CD4-positive, alpha-beta T cell treated with Interleukin-15 for 4 hours (primary cell): Measurements from ENCODE around the gene ASIC5.
"Not testable (repeated sequence)": the region's sequence is repeated elsewhere in the genome, so short reads cannot be mapped to it uniquely, and the experiment has no call there.

Experiments
- DNase-seq: peaks from one replicate; pipeline ENCODE4 v3.0.0-alpha.2; 2020; ENCODE audit warnings: low spot score

Gene ASIC5

DNA sequence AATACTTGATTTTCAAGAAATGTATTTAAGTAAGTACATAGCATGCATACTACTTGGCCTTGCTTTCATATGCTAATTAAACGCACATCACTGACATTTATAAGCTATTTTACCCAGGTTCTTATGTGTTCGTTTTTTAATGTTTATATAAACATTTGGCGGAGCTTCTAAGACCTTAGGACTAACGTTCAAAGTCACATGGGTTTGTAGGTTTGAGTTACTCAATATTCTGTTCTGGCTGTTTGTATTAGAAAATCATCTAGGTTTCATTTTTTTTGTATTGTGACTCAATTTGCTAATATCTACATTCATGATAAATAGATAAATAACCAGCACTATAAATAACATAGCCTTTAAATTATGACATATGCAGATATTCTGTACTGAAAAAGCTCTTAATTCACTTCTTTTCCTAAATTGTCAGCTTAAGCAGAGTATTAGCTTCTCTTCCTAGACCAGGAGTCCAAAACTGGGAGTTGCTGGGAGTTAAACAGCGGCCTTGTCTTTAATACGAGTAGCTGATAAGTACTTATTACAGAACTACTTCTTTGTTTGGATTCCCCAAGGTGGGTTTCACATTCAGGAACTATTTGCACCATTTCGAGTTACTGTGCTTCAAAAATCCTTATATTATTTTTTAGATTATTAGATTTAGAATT, 65.3 kb downstream of the ASIC5 start:
- no peak for DNase-seq

DNA sequence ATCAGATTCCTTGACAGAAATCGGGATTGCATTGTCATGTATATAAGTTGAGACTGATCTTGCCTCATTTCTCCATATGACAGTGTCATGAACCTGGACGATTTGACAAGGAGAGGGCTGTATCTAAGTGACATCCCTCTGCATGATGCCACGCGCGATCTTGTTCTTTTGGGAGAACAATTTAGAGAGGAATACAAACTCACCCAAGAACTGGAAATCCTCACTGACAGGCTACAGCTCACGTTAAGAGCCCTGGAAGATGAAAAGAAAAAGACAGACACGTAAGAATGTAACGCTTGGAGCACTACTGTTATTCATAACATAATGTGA, 66.3 kb downstream of the ASIC5 start:
- no peak for DNase-seq

DNA sequence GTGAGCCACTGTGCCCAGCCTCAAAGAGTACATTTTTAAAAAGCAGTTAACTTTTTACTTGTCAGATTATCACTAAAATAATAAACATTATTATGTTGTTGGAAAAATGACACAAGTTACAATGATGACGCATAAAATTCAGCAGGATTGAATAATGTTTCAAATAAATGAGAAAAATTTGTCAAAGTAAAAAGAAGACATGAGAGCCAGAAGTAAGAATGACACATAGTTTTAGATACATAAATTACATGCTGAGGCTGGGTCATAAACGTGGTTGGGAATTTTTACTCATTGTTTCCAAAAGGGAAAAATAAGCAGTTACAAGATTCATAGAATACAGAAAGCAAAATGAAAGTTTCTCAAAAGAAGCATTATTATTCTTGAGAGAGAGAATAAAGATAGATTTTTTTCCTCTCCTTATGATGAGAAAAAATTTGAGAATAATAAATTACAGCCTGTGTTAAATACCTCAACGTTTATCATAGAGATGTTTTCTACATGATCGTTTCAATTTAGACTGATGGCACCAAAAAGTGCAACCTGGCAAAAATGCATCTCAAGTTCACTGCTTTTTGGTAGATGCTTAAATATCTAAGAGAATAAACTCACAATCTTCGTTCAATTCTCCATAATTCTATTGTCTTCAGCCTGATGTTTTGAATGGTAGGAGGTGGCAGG, 66.8 kb downstream of the ASIC5 start:
- no peak for DNase-seq

DNA sequence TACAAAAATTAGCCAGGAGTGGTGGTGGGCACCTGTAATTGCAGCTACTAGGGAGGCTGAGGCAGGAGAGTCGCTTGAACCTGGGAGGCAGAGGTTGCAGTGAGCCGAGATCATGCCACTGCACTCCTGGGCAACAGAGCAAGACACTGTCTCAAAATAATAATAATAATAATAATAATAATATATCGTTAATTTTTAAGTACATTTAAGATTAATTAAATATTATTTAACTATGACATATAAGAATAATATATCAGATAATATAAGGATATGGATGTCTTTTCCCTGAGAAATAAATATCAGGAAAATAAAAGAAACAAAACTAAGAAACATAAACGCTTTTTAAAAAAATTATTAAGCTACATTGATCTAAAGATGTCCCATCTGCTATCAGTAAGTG, 68.5 kb downstream of the ASIC5 start:
- not testable (repeated sequence) for DNase-seq

DNA sequence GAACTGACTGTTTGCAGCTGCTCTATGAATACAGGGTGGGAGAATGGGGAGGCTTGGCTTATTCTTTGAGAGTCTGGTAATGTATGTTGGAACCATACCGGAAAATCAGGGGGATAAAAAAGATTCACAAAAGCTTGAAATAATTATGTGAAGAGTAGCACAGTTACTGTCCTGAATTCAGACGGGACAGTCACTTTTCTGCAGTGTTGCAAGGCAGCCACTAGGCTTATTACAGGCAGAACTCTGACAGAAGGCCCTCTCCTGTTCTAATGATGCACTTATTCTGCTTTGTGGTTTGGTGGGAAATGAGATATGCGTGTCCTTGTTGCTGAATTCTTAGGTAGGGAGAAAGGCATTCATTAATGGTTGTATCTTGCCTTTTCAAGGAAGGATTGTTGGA, 70.1 kb downstream of the ASIC5 start:
- DNase-seq = no peak

DNA sequence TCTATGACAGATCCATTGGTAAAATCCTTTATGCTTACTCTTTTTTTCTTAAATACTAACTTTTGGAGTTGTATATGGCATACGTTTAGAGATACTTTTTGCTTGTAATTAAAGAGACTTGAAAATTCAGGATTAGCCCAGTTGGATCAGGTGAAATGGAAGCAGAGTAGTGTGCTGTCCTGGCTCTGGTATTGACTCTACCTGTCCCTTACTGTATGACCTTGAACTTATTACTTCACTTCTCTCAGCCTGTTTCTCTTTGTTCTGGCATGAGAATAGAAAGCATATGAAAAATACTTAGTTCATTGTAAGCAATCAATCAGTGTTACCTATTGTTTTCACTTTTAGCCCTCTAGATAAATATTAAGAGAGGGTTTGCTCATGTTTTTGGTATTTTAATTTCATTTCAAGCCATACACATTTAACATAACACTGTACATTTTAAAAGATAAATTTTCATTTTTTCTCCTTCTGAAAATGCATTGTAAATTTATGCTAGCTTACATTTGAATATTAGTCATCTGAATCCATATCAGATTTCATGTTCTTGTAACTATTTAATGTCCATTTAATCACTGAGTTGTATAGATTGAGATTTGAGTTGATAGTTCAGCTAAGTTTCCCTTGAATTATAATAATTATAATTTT, 71.4 kb downstream of the ASIC5 start:
- no peak for DNase-seq

DNA sequence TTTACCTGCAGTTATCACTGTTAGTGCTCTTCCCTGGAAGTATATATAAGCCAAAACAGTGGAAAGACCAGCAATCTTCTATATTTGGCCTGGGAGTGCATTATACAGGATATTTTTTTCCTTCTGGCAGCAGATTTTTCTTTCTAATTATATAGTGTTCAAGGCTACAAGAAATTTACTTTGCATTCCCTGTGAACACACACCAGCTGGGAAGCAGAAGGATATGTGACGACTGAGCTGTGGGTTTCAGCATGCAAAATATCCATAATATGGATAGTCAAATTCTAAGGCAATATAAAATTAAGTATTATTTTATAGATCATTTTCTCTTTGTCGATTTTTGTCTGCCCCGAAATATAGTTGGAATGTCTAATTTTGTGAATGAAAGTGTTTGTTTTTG, 76.1 kb downstream of the ASIC5 start:
- DNase-seq = no peak

DNA sequence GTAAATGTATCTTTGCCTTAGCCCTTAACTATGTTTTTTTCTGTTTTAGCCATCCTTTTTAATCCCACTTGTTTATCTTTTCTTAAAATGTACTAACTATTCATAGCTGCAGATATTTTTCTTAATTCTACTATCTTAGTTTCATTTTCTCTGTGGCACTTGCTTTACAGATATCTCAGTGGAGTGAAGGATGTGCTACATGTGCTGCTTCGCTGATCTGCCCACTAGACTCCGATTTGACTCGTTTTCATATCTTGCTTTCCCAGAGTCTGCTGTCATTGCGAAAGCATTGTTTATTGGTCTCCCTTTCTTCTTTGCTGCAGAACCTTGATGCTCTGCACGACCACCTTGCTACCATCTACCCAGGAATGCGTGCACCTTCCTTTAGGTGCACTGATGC, 76.7 kb downstream of the ASIC5 start:
- DNase-seq = no peak

DNA sequence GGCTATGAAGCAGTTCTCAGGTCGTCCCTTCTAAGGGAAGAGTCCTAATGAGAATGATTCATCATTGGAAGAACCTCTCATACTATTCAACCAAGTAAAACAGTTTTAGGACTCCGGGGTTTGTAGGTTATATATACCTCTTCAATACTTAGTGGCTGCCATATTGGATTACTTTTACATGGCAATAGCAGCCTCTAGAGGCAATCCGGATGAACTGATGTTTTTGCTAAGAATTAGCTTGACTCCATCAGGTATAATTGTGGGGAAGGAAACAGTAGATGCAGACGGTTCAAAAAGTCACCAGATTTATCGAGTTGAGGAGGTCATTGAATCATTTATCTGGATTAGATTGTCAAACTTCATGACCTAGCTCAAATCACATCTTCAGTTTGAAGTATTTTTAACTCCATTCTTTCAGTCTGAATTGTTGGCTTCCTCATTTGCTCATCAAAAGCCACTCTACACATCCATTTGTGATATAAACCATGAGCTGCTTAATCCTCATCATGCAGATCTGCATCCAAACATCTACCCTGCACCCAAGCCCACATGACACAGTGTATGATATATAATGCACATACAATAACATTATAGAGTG, 78.9 kb downstream of the ASIC5 start:
- DNase-seq = peak; percentile 10

DNA sequence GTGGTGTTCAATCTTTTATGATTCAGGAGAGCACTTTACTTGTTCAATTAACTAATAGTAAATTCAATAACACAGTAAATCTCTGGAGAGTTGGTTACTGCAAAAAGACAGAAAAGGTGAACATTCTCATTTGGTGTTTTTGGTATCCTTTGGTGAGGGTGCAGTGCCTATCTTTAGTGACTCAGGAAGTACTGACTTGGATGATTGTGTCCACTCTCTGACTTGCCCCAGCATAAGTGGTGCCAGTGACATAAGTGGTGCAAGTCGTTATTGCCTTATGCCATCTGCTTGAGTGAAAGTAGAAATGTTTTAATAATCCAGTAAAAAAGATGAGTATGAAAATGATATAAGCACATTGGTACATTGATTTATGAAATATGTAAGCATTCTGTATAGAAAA, 80.2 kb downstream of the ASIC5 start:
- DNase-seq = no peak

DNA sequence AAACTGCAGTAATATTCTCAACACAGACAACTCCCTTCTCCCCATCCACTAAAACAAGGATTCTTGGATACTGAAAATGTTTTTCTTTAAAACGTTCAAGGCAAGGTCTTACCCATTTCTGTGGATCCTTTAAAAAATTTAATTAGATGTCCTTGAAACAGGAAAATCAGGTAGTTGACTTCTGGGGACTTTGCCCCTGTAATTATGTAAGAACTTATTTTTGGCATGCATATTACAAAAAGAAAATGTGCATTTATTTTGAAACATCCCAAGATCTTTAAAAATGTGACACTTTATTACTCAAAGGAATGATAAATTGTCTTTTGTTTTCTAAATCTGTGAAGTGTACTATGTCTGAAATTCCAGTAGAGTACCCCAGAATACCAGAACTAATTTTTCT, 81.4 kb downstream of the ASIC5 start:
- no peak for DNase-seq

DNA sequence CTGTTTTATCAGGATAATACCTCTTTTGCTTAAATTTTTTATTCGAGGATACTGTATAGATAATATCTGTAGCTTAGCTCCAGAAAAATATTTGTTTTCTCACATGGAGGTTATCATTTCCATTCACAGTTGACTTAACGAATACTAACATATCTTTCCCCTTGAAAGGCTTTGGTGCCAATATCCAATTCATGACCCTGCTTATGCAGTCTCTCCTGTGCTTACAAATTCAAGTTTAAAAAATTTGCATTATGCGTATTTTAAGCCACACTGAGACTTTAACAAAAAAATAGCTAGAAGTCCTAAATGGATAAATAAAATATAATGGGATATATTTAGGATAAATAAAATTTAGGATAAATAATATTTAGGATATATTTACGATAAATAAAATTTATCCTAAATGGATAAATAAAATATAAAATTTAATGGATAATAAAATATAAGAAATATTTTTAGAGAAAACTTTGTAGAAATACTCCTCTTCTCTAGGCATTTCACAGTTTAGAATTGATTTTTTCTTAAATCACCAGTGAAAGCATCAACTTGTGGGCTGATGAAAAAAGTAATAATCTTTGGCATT, 84.7 kb downstream of the ASIC5 start:
- no peak for DNase-seq

DNA sequence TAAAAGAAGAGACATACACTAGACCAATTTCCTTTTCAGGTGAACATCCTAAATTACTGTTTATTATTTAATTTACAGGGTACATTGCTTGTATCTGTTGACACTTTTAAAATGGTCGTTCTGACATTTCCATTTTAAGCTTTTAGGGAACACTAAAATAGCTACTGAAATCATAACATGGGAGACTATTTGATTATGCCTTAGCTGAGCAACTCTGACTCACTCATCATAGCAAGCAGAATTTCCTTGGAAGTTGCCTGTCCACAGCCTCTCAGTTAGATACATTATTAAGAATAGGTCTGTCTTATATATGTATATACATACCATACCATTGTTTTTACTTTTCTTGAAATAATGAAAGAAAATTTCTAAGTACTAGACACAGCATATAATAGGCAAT, 85.3 kb downstream of the ASIC5 start:
- DNase-seq = no peak
